Measurements from ENCODE around the gene DDAH1.

GRCh38 chr1:85374160-85374559 lies 90.8 kb downstream of the DDAH1 start:
- TF ChIP-seq CTCF (IDR thresholded peaks at IDR 0.05) (no peak), EP300 (IDR thresholded peaks at IDR 0.05) (no peak)

All from ovary (tissue), 3 donors.